HG03196 (cell line): ENCODE results near the gene OMA1.
"Not testable (repeated sequence)": the region's sequence is repeated elsewhere in the genome, so short reads cannot be mapped to it uniquely, and the experiment has no call there.

Experiments used
- ATAC-seq: cut with Tn5 transposase; IDR thresholded peaks from one replicate; pipeline ENCODE4 v1.9.1; 2021; ENCODE audit not compliant: unreplicated experiment

The OMA1 gene

GRCh38 chr1:58546520-58547308 is at the start of gene OMA1:
Gene OMA1, minus strand, starts transcription at chr1:58546726. Its CDS starts 7,432 bp downstream, at chr1:58539294.
- ATAC-seq = peak; percentile 97

GRCh38 chr1:58594546-58594945 is 48.0 kb upstream of the OMA1 start:
- no peak for ATAC-seq

GRCh38 chr1:58592522-58593134 is 46.1 kb upstream of the OMA1 start:
- no peak for ATAC-seq

GRCh38 chr1:58591806-58592205 is 45.3 kb upstream of the OMA1 start:
- no peak for ATAC-seq

- no peak for ATAC-seq
These were observed 43.5 kb upstream of the OMA1 start for GRCh38 chr1:58590019-58590418.

- ATAC-seq = no peak
These were observed 41.9 kb upstream of the OMA1 start for GRCh38 chr1:58588396-58588795.

- ATAC-seq = no peak
These were observed 41.1 kb upstream of the OMA1 start for GRCh38 chr1:58587667-58588066.

- ATAC-seq = no peak
These were observed 39.7 kb upstream of the OMA1 start for GRCh38 chr1:58586271-58586670.

GRCh38 chr1:58585581-58586151 is 39.1 kb upstream of the OMA1 start:
- ATAC-seq = no peak

- no peak for ATAC-seq
These were observed 38.6 kb upstream of the OMA1 start for GRCh38 chr1:58585166-58585565.

- peak; percentile 75 for ATAC-seq
These were observed 37.8 kb upstream of the OMA1 start for GRCh38 chr1:58584082-58584895.

- no peak for ATAC-seq
These were observed 37.0 kb upstream of the OMA1 start for GRCh38 chr1:58583496-58583895.

GRCh38 chr1:58582143-58582542 is 35.6 kb upstream of the OMA1 start:
- ATAC-seq = not testable (repeated sequence)

GRCh38 chr1:58581641-58582040 is 35.1 kb upstream of the OMA1 start:
- ATAC-seq = no peak

- ATAC-seq = no peak
These were observed 33.7 kb upstream of the OMA1 start for GRCh38 chr1:58580186-58580585.

- no peak for ATAC-seq
These were observed 31.1 kb upstream of the OMA1 start for GRCh38 chr1:58577654-58578030.

GRCh38 chr1:58576727-58577653 is 30.5 kb upstream of the OMA1 start, which contains the start of gene TACSTD2:
Gene TACSTD2, minus strand, starts transcription at chr1:58577252. Its CDS starts 96 bp downstream, at chr1:58577156.
- no peak for ATAC-seq

- no peak for ATAC-seq
These were observed 29.8 kb upstream of the OMA1 start for GRCh38 chr1:58576325-58576726.

- ATAC-seq = no peak
These were observed 29.2 kb upstream of the OMA1 start for GRCh38 chr1:58575551-58576324.
